Memory B cell (primary cell): Measurements from ENCODE around the gene SFXN5.
"Not testable (repeated sequence)": the region's sequence is repeated elsewhere in the genome, so short reads cannot be mapped to it uniquely, and the experiment has no call there.

Experiments
- ATAC-seq: fragments of 150-1000 bp; cut with Tn5 transposase; 2 replicates; pipeline ENCODE4 v1.10.0; 2021; ENCODE audit warnings: low read depth, mild to moderate bottlenecking, moderate library complexity
- DNase-seq, 2 donors: peaks; one replicate each; pipeline ENCODE4 v3.0.0; 2022; ENCODE audit warnings: low spot score in 2 of 2
- H3K27ac Mint-ChIP-seq: one replicate; pipeline ENCODE4 v1.8.0; 2022; ENCODE audit warnings: mild to moderate bottlenecking, moderate library complexity, mixed read lengths
- H3K27me3 Mint-ChIP-seq: one replicate; pipeline ENCODE4 v1.8.0; 2022; ENCODE audit warnings: mixed read lengths
- H3K36me3 Mint-ChIP-seq: one replicate; pipeline ENCODE4 v1.8.0; 2022; ENCODE audit warnings: mild to moderate bottlenecking, mixed read lengths
- H3K4me1 Mint-ChIP-seq: one replicate; pipeline ENCODE4 v1.8.0; 2022; ENCODE audit warnings: mixed read lengths
- H3K4me3 Mint-ChIP-seq: one replicate; pipeline ENCODE4 v1.8.0; 2022; ENCODE audit warnings: mild to moderate bottlenecking, moderate library complexity, mixed read lengths
- H3K9me3 Mint-ChIP-seq: one replicate; pipeline ENCODE4 v1.8.0; 2022; ENCODE audit warnings: mixed read lengths

SFXN5 gene

GRCh38 chr2:72914589-72915319 lies 156.8 kb downstream of the SFXN5 start:
- ATAC-seq (no peak), DNase-seq (no peak)
- Mint-ChIP-seq H3K4me1 (peaks cover 13% of the 10 kb centered on the region), H3K4me3 (peak overlapping the region; percentile 3), H3K27ac (peak overlapping the region; percentile 71), H3K27me3 (peaks cover 28% of the 10 kb centered on the region), H3K36me3 (no peaks in the 10 kb centered on the region), H3K9me3 (no peaks in the 10 kb centered on the region)

- ATAC-seq (no peak), DNase-seq (no peak)
- Mint-ChIP-seq H3K4me3 (no peak overlapping the region), H3K9me3 (no peaks in the 10 kb centered on the region), H3K4me1 (peaks cover 13% of the 10 kb centered on the region), H3K27ac (peak overlapping the region; percentile 71), H3K27me3 (peaks cover 32% of the 10 kb centered on the region), H3K36me3 (no peaks in the 10 kb centered on the region)
Observed at GRCh38 chr2:72914206-72914559, 157.3 kb downstream of the SFXN5 start.

- no peaks in the 10 kb centered on the region for H3K9me3 Mint-ChIP-seq
- ATAC-seq: no peak
- H3K4me3 Mint-ChIP-seq: no peak overlapping the region
Observed at GRCh38 chr2:72913486-72914205, 157.9 kb downstream of the SFXN5 start.

GRCh38 chr2:72911256-72911655 lies 160.3 kb downstream of the SFXN5 start:
- H3K9me3 Mint-ChIP-seq: peaks cover 1% of the 10 kb centered on the region
- no peak overlapping the region for H3K4me3 Mint-ChIP-seq
- H3K4me1 Mint-ChIP-seq: peaks cover 6% of the 10 kb centered on the region
- no peak overlapping the region for H3K27ac Mint-ChIP-seq
- H3K36me3 Mint-ChIP-seq: no peaks in the 10 kb centered on the region
- no peak for DNase-seq
- ATAC-seq: no peak
- H3K27me3 Mint-ChIP-seq: peaks cover 33% of the 10 kb centered on the region

More at GRCh38 chr2:72913486-72914205, 157.9 kb downstream of the SFXN5 start:
- DNase-seq: no peak
- Mint-ChIP-seq H3K27me3 (peaks cover 33% of the 10 kb centered on the region), H3K4me1 (peaks cover 13% of the 10 kb centered on the region), H3K36me3 (no peaks in the 10 kb centered on the region), H3K27ac (no peak overlapping the region)

- H3K36me3 Mint-ChIP-seq: no peaks in the 10 kb centered on the region
- DNase-seq (no peak), ATAC-seq (no peak)
- peaks cover 24% of the 10 kb centered on the region for H3K27me3 Mint-ChIP-seq
- H3K9me3 Mint-ChIP-seq: peaks cover 2% of the 10 kb centered on the region
- H3K27ac Mint-ChIP-seq: no peak overlapping the region
- no peaks in the 10 kb centered on the region for H3K4me1 Mint-ChIP-seq
- H3K4me3 Mint-ChIP-seq: no peak overlapping the region
Observed at GRCh38 chr2:72908741-72909140, 162.8 kb downstream of the SFXN5 start.

GRCh38 chr2:72907369-72907768 lies 164.1 kb downstream of the SFXN5 start:
- not testable (repeated sequence) for H3K4me1 Mint-ChIP-seq, DNase-seq, ATAC-seq, H3K27ac Mint-ChIP-seq, H3K36me3 Mint-ChIP-seq, H3K9me3 Mint-ChIP-seq, H3K4me3 Mint-ChIP-seq
- H3K27me3 Mint-ChIP-seq: peaks cover 22% of the 10 kb centered on the region

GRCh38 chr2:72901426-72901825 lies 170.1 kb downstream of the SFXN5 start:
- Mint-ChIP-seq H3K4me3 (no peak overlapping the region), H3K36me3 (peaks cover 2% of the 10 kb centered on the region), H3K27me3 (peaks cover 29% of the 10 kb centered on the region), H3K27ac (no peak overlapping the region), H3K4me1 (no peaks in the 10 kb centered on the region), H3K9me3 (peaks cover 2% of the 10 kb centered on the region)
- DNase-seq: no peak
- no peak for ATAC-seq

GRCh38 chr2:72900191-72900825 lies 171.2 kb downstream of the SFXN5 start:
- H3K36me3 Mint-ChIP-seq: peaks cover 2% of the 10 kb centered on the region
- H3K4me1 Mint-ChIP-seq: peaks cover 4% of the 10 kb centered on the region
- peaks cover 32% of the 10 kb centered on the region for H3K27me3 Mint-ChIP-seq
- no peak overlapping the region for H3K4me3 Mint-ChIP-seq
- no peak overlapping the region for H3K27ac Mint-ChIP-seq
- ATAC-seq: no peak
- no peaks in the 10 kb centered on the region for H3K9me3 Mint-ChIP-seq
- no peak for DNase-seq

GRCh38 chr2:72898585-72898906 lies 173.0 kb downstream of the SFXN5 start:
- no peak overlapping the region for H3K4me3 Mint-ChIP-seq
- no peak for ATAC-seq
- no peak overlapping the region for H3K27ac Mint-ChIP-seq
- peaks cover 4% of the 10 kb centered on the region for H3K4me1 Mint-ChIP-seq
- peaks cover 35% of the 10 kb centered on the region for H3K27me3 Mint-ChIP-seq
- no peaks in the 10 kb centered on the region for H3K9me3 Mint-ChIP-seq
- no peak for DNase-seq
- H3K36me3 Mint-ChIP-seq: peaks cover 2% of the 10 kb centered on the region

GRCh38 chr2:72897785-72898584 lies 173.5 kb downstream of the SFXN5 start:
- Mint-ChIP-seq H3K36me3 (peaks cover 2% of the 10 kb centered on the region), H3K27me3 (peaks cover 35% of the 10 kb centered on the region), H3K9me3 (no peaks in the 10 kb centered on the region), H3K4me3 (no peak overlapping the region), H3K27ac (no peak overlapping the region), H3K4me1 (peaks cover 4% of the 10 kb centered on the region)
- DNase-seq (no peak), ATAC-seq (no peak)

- H3K27me3 Mint-ChIP-seq: peaks cover 34% of the 10 kb centered on the region
Observed at GRCh38 chr2:72896446-72896845, 175.1 kb downstream of the SFXN5 start.

GRCh38 chr2:72895759-72896281 lies 175.7 kb downstream of the SFXN5 start:
- no peak overlapping the region for H3K4me3 Mint-ChIP-seq
- H3K27ac Mint-ChIP-seq: no peak overlapping the region
- H3K27me3 Mint-ChIP-seq: peaks cover 33% of the 10 kb centered on the region
- no peak for ATAC-seq
- no peaks in the 10 kb centered on the region for H3K9me3 Mint-ChIP-seq
- H3K4me1 Mint-ChIP-seq: peaks cover 4% of the 10 kb centered on the region
- DNase-seq: no peak
- peaks cover 2% of the 10 kb centered on the region for H3K36me3 Mint-ChIP-seq

More at GRCh38 chr2:72896446-72896845, 175.1 kb downstream of the SFXN5 start:
- DNase-seq (no peak), ATAC-seq (no peak)
- Mint-ChIP-seq H3K36me3 (peaks cover 2% of the 10 kb centered on the region), H3K9me3 (no peaks in the 10 kb centered on the region), H3K27ac (no peak overlapping the region), H3K4me1 (peaks cover 4% of the 10 kb centered on the region), H3K4me3 (no peak overlapping the region)

- DNase-seq: no peak
- H3K27me3 Mint-ChIP-seq: peaks cover 29% of the 10 kb centered on the region
- ATAC-seq: no peak
- H3K9me3 Mint-ChIP-seq: no peaks in the 10 kb centered on the region
- H3K4me1 Mint-ChIP-seq: peaks cover 4% of the 10 kb centered on the region
- peaks cover 2% of the 10 kb centered on the region for H3K36me3 Mint-ChIP-seq
- H3K4me3 Mint-ChIP-seq: no peak overlapping the region
- H3K27ac Mint-ChIP-seq: no peak overlapping the region
Observed at GRCh38 chr2:72895154-72895553, 176.4 kb downstream of the SFXN5 start.

GRCh38 chr2:72894514-72894913 lies 177.0 kb downstream of the SFXN5 start:
- Mint-ChIP-seq H3K27ac (no peak overlapping the region), H3K4me1 (peaks cover 4% of the 10 kb centered on the region), H3K9me3 (no peaks in the 10 kb centered on the region), H3K4me3 (no peak overlapping the region), H3K27me3 (peaks cover 31% of the 10 kb centered on the region), H3K36me3 (peaks cover 2% of the 10 kb centered on the region)
- DNase-seq: no peak
- ATAC-seq: no peak
